A673 (cell line): ENCODE measurements around the gene SLC25A25. TPM values are rescaled to one million over a fixed set of nuclear protein-coding genes. Genes with fewer than 3 reads are reported as not detected.

Experiments used
- BruUV-seq: library from RNA; stranded (reverse); fragments of 400-500 nt; replicated peaks from 2 replicates; lab custom pipeline; 2021; lab: Mats Ljungman, UMichigan
- CTCF ChIA-PET: fragments of 300-600 bp; sonication (Branson Sonifier 250); formaldehyde crosslinking; loops from one replicate; lab custom pipeline; 2022; ENCODE audit warnings: antibody characterized with exemption; lab: Charles Lee
- POLR2A ChIA-PET: fragments of 300-600 bp; sonication (Branson Sonifier 250); formaldehyde crosslinking; loops from one replicate; lab custom pipeline; 2022; ENCODE audit warnings: antibody characterized with exemption; ENCODE audit not compliant: low non-redundant PET; lab: Charles Lee
- DNase-seq: peaks from one replicate; pipeline ENCODE4 v3.0.0-alpha.2; 2015; ENCODE audit warnings: low spot score
- H3K27ac ChIP-seq: fragments of 200-600 bp; sonication (generic); 2 replicates; pipeline ENCODE4 v1.5.1; 2016; ENCODE audit warnings: mixed run types, low read depth, mild to moderate bottlenecking, mixed read lengths, antibody characterized with exemption, low read length; ENCODE audit not compliant: poor library complexity, severe bottlenecking
- H3K27me3 ChIP-seq: fragments of 200-600 bp; sonication (generic); replicated peaks from 2 replicates; pipeline ENCODE4 v1.6.1; 2017; ENCODE audit warnings: mixed run types, low read depth, mild to moderate bottlenecking, mixed read lengths, antibody characterized with exemption, low read length; ENCODE audit not compliant: insufficient read depth, poor library complexity
- H3K36me3 ChIP-seq: fragments of 200-600 bp; sonication (generic); 2 replicates; pipeline ENCODE4 v1.6.1; 2016; ENCODE audit warnings: mixed run types, mild to moderate bottlenecking, mixed read lengths, antibody characterized with exemption, low read length; ENCODE audit not compliant: insufficient read depth, poor library complexity, severe bottlenecking
- H3K4me1 ChIP-seq: fragments of 200-600 bp; sonication (generic); 2 replicates; pipeline ENCODE4 v1.6.1; 2017; ENCODE audit warnings: mixed run types, mild to moderate bottlenecking, mixed read lengths, antibody characterized with exemption, low read length; ENCODE audit not compliant: insufficient read depth, poor library complexity, severe bottlenecking
- H3K4me3 ChIP-seq: fragments of 200-600 bp; sonication (generic); 2 replicates; pipeline ENCODE4 v1.5.1; 2016; ENCODE audit warnings: low read depth, mixed run types, mild to moderate bottlenecking, mixed read lengths, low read length; ENCODE audit not compliant: poor library complexity, severe bottlenecking
- H3K9me3 ChIP-seq: fragments of 200-600 bp; sonication (generic); 2 replicates; pipeline ENCODE4 v1.6.1; 2016; ENCODE audit warnings: mixed run types, low read depth, mild to moderate bottlenecking, mixed read lengths, antibody characterized with exemption, low read length; ENCODE audit not compliant: poor library complexity, severe bottlenecking
- EZH2 ChIP-seq: fragments of 200-600 bp; sonication (generic); IDR thresholded peaks from 2 replicates; pipeline ENCODE4 v1.6.1; 2017; ENCODE audit warnings: borderline replicate concordance, low read depth, mild to moderate bottlenecking, mixed read lengths, antibody characterized with exemption, low read length; ENCODE audit not compliant: poor library complexity, severe bottlenecking
- intact Hi-C: fragments of 100-400 bp; cut with micrococcal nuclease; formaldehyde crosslinking; loops from one replicate; pipeline ENCODE4 v1.10.0; 2022; ENCODE audit not compliant: unreplicated experiment
- total RNA-seq: library from RNA; stranded (reverse); gene quantifications from 2 replicates; pipeline ENCODE4 v1.2.3, GENCODE V29; 2021
- TF ChIP-seq, protein P1 (sequence below): fragments of 300-800, 200-600 bp; sonication (generic); conservative IDR thresholded peaks from 2 replicates; pipeline ENCODE4 v1.5.1; 2017; ENCODE audit warnings: low read depth, mild to moderate bottlenecking, antibody characterized with exemption, low read length, moderate library complexity, mixed read lengths

Gene SLC25A25
- total RNA-seq, 1 experiment from 2014 or later = 24.7 TPM

DNA sequence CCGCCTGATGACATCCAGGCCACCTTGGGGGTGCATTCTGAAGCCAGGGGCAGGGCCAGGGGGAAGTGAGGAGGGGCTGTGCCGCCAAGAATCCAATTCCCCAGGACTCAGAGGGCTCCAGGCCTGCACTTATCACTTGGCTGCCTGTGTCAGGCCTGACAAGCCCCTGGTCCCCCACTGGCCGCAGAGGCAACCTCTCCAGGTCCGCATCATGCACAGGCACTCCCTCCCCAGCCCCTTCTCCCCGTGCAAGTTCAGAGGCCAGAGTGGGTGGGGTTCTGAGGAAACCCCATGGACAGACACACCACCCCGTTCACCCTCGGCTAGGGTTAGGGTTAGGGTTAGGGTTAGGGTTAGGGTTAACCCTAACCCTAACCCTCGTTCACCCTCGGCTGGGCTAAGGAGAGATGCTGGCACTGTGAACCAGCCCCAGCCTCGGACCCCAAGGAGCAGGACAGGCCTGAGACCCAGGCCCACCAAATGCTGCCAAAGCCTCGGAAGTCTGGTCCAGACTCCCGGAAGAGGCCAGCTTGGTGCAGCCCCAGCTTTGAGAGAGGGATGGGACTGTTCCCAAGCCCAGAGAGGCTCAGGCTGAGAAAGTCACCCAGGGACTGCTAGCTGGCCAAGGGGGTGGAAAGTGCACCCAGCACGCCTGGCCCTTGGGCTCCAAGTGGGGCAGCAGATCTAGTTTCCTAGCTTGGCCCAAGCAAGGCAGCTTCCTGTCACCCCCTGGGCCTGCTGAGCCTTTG, 86.1 kb downstream of the SLC25A25 start:
- H3K27ac ChIP-seq = no peak overlapping the region
- H3K4me3 ChIP-seq = no peak overlapping the region
- no peaks in the 10 kb centered on the region for H3K27me3 ChIP-seq
- no peaks in the 10 kb centered on the region for H3K4me1 ChIP-seq
- ChIA-PET POLR2A (no interaction called here), CTCF (no interaction called here)
- no TSS peak for BruUV-seq
- intact Hi-C loops = no loop called here
- DNase-seq = no peak
- H3K9me3 ChIP-seq = no peaks in the 10 kb centered on the region
- no peak for TF ChIP-seq EZH2
- TF ChIP-seq, protein P1, sequence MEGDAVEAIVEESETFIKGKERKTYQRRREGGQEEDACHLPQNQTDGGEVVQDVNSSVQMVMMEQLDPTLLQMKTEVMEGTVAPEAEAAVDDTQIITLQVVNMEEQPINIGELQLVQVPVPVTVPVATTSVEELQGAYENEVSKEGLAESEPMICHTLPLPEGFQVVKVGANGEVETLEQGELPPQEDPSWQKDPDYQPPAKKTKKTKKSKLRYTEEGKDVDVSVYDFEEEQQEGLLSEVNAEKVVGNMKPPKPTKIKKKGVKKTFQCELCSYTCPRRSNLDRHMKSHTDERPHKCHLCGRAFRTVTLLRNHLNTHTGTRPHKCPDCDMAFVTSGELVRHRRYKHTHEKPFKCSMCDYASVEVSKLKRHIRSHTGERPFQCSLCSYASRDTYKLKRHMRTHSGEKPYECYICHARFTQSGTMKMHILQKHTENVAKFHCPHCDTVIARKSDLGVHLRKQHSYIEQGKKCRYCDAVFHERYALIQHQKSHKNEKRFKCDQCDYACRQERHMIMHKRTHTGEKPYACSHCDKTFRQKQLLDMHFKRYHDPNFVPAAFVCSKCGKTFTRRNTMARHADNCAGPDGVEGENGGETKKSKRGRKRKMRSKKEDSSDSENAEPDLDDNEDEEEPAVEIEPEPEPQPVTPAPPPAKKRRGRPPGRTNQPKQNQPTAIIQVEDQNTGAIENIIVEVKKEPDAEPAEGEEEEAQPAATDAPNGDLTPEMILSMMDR = no peak
- H3K36me3 ChIP-seq = no peaks in the 10 kb centered on the region

DNA sequence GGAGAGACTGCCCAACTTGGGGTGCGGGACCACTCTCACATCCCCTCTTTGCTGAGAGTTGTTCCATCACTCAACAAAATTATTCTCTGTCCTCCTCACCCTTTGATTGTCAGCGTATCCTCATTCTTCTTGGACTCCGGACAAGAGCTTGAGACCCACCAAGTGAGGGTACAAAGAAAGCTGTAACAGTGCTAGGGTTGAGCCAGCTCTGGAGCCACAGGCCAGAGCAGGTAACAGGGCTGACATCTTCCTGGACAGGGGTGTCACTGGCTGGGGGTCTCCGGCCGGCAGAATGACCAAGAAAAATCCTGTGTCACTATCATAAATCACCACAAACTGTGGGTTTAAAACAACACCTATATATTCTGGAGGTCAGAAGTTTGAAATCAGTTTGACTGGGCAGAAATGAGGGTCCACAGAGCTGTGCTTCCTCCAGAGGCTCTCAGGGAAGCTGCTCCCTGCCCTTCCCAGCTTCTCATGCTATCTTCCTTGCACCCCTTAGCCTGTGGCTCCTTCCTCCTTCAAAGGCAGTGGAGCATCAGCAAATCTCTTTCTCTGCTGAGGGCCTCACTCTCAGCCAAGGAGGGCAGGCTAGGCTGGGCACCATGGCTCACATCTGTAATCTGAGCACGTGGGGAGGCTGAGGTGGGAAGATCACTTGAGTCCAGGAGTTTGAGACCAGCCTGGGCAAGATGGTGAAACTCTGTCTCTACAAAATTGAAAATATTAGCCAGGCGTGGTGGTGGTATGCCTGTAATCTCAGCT, 87.9 kb downstream of the SLC25A25 start:
- Histone ChIP-seq H3K36me3 (no peaks in the 10 kb centered on the region), H3K4me3 (no peak overlapping the region), H3K27me3 (no peaks in the 10 kb centered on the region), H3K9me3 (no peaks in the 10 kb centered on the region), H3K27ac (no peak overlapping the region), H3K4me1 (peaks cover 7% of the 10 kb centered on the region)
- TF ChIP-seq, protein P1 = no peak
- intact Hi-C loops = no loop called here
- BruUV-seq = no TSS peak
- no peak for DNase-seq
- ChIA-PET POLR2A (no interaction called here), CTCF (no interaction called here)

Other genes with a start within 250 kb of the SLC25A25 start
- 29.9 and 31.1 TPM in 2 replicates for gene ENG, start 213.6 kb upstream of the SLC25A25 start, total RNA-seq
- 35.8 and 52.9 TPM in 2 replicates for gene AK1, start 190.6 kb upstream of the SLC25A25 start, total RNA-seq
- gene ST6GALNAC6, start 168.6 kb upstream of the SLC25A25 start, total RNA-seq = 34.7 and 40.4 TPM in 2 replicates
- gene ST6GALNAC4, start 151.2 kb upstream of the SLC25A25 start, total RNA-seq = 11.8 and 15.8 TPM in 2 replicates
- gene PIP5KL1, start 137.5 kb upstream of the SLC25A25 start, total RNA-seq = 2.6 and 3.9 TPM in 2 replicates
- gene DPM2, start 130.4 kb upstream of the SLC25A25 start, total RNA-seq = 51.5 and 52.9 TPM in 2 replicates
- 30.0 and 34.1 TPM in 2 replicates for gene EEIG1, start 87.2 kb upstream of the SLC25A25 start, total RNA-seq
- gene NAIF1, start 912 bp upstream of the SLC25A25 start, total RNA-seq = 9.3 and 10.8 TPM in 2 replicates
- 120 and 122 TPM in 2 replicates for gene PTGES2, start 59.5 kb downstream of the SLC25A25 start, total RNA-seq
- not detected in 2 replicates for gene LCN2, start 81.2 kb downstream of the SLC25A25 start, total RNA-seq
- 41.9 and 50.2 TPM in 2 replicates for gene BBLN, start 92.0 kb downstream of the SLC25A25 start, total RNA-seq
- gene CIZ1, start 123.3 kb downstream of the SLC25A25 start, total RNA-seq = 158 and 161 TPM in 2 replicates
- gene DNM1, start 135.1 kb downstream of the SLC25A25 start, total RNA-seq = 7.6 and 11.8 TPM in 2 replicates
- 87.0 and 105 TPM in 2 replicates for gene GOLGA2, start 207.8 kb downstream of the SLC25A25 start, total RNA-seq
- gene SWI5, start 208.0 kb downstream of the SLC25A25 start, total RNA-seq = 19.0 and 24.2 TPM in 2 replicates